ENCODE measurements around the gene PAX9. TPM values are rescaled to one million over a fixed set of nuclear protein-coding genes. Genes with fewer than 3 reads are reported as not detected.

Gene PAX9
- total RNA-seq: not detected
- long read RNA-seq: 0 reads

- DNase-seq (ENCODE audit: missing footprints) (peak; percentile 71), ATAC-seq (peak; percentile 79)
- intact Hi-C loops (cut with DNase I): no loop called here
These were observed at the start of gene PAX9 for GRCh38 chr14:36661506-36662257. PAX9 (plus strand) TSS chr14:36661860; CDS start chr14:36662090, 230 bp downstream.

- DNase-seq (ENCODE audit: missing footprints) (no peak), ATAC-seq (no peak)
- intact Hi-C loops (cut with DNase I): no loop called here
These were observed 43.8 kb upstream of the PAX9 start for GRCh38 chr14:36617824-36618223.

GRCh38 chr14:36618641-36619040 lies 43.0 kb upstream of the PAX9 start:
- DNase-seq (ENCODE audit: missing footprints): no peak
- ATAC-seq: no peak
- intact Hi-C loops (cut with DNase I): no loop called here

GRCh38 chr14:36619131-36619530 lies 42.5 kb upstream of the PAX9 start:
- DNase-seq (ENCODE audit: missing footprints): no peak
- no peak for ATAC-seq
- intact Hi-C loops (cut with DNase I): no loop called here

GRCh38 chr14:36619853-36620252 lies 41.8 kb upstream of the PAX9 start:
- no peak for ATAC-seq
- DNase-seq (ENCODE audit: missing footprints): no peak
- intact Hi-C loops (cut with DNase I): no loop called here

GRCh38 chr14:36625014-36625413 lies 36.6 kb upstream of the PAX9 start:
- intact Hi-C loops (cut with DNase I): no loop called here
- ATAC-seq: no peak
- DNase-seq (ENCODE audit: missing footprints): no peak

- no peak for DNase-seq (ENCODE audit: missing footprints)
- intact Hi-C loops (cut with DNase I): no loop called here
- ATAC-seq: no peak
These were observed 36.2 kb upstream of the PAX9 start for GRCh38 chr14:36625436-36625835.

GRCh38 chr14:36626151-36626550 lies 35.5 kb upstream of the PAX9 start:
- DNase-seq (ENCODE audit: missing footprints): no peak
- no peak for ATAC-seq
- intact Hi-C loops (cut with DNase I): no loop called here

GRCh38 chr14:36627981-36628380 lies 33.7 kb upstream of the PAX9 start:
- DNase-seq (ENCODE audit: missing footprints) (no peak), ATAC-seq (no peak)
- intact Hi-C loops (cut with DNase I): no loop called here

- intact Hi-C loops (cut with DNase I): no loop called here
- no peak for DNase-seq (ENCODE audit: missing footprints)
- ATAC-seq: no peak
These were observed 28.1 kb upstream of the PAX9 start for GRCh38 chr14:36633580-36633979.

GRCh38 chr14:36646664-36647416 lies 14.8 kb upstream of the PAX9 start:
- intact Hi-C loops (cut with DNase I): loop anchor here (5.0 kb wide), 1 partner anchor 500 kb away; no protein-coding TSS in a partner anchor

GRCh38 chr14:36647417-36647823 lies 14.2 kb upstream of the PAX9 start:
- ATAC-seq (no peak), DNase-seq (ENCODE audit: missing footprints) (no peak)
- intact Hi-C loops (cut with DNase I): loop anchor here (5.0 kb wide), 1 partner anchor 500 kb away; no protein-coding TSS in a partner anchor

More at GRCh38 chr14:36646664-36647416, 14.8 kb upstream of the PAX9 start:
- DNase-seq (ENCODE audit: missing footprints) (no peak), ATAC-seq (no peak)

GRCh38 chr14:36647824-36648753 lies 13.6 kb upstream of the PAX9 start:
- DNase-seq (ENCODE audit: missing footprints) (no peak), ATAC-seq (peak; percentile 75)
- intact Hi-C loops (cut with DNase I): loop anchor here (2.0 to 5.0 kb wide), 2 partner anchors 293 to 499 kb away; no protein-coding TSS in a partner anchor

- DNase-seq (ENCODE audit: missing footprints): no peak
- intact Hi-C loops (cut with DNase I): loop anchor here (2.0 to 5.0 kb wide), 2 partner anchors 291 to 497 kb away; no protein-coding TSS in a partner anchor
- ATAC-seq: no peak
These were observed 11.6 kb upstream of the PAX9 start for GRCh38 chr14:36649872-36650650.

- intact Hi-C loops (cut with DNase I): no loop called here
- DNase-seq (ENCODE audit: missing footprints) (no peak), ATAC-seq (no peak)
These were observed 9.0 kb upstream of the PAX9 start for GRCh38 chr14:36652542-36653201.

- DNase-seq (ENCODE audit: missing footprints) (no peak), ATAC-seq (no peak)
- intact Hi-C loops (cut with DNase I): no loop called here
These were observed 8.2 kb upstream of the PAX9 start for GRCh38 chr14:36653413-36653812.

GRCh38 chr14:36653962-36654793 lies 7.5 kb upstream of the PAX9 start:
- intact Hi-C loops (cut with DNase I): no loop called here
- DNase-seq (ENCODE audit: missing footprints) (no peak), ATAC-seq (no peak)

Data from Right ventricle myocardium inferior (tissue), 1 donor.